HepG2 (cell line): ENCODE measurements around the gene GLE1. TPM values are rescaled to one million over a fixed set of nuclear protein-coding genes. Genes with fewer than 3 reads are reported as not detected.

Experiments used
- ATF1 ChIP-seq: IDR thresholded peaks from 2 replicates; pipeline ENCODE4 v1.6.1; 2016; ENCODE audit warnings: mild to moderate bottlenecking, control low read depth
- BCLAF1 ChIP-seq: fragments of 450-650 bp; IDR thresholded peaks from 2 replicates; pipeline ENCODE4 v1.6.1; 2017; ENCODE audit warnings: mild to moderate bottlenecking
- FOXP4 ChIP-seq: sonication (generic); formaldehyde crosslinking; IDR thresholded peaks from 2 replicates; pipeline ENCODE4 v1.4.0; 2020; ENCODE audit warnings: missing genetic modification reagents
- GMEB1 ChIP-seq: sonication (generic); formaldehyde crosslinking; IDR thresholded peaks from 2 replicates; pipeline ENCODE4 v1.5.1; 2020; ENCODE audit warnings: missing genetic modification reagents, mild to moderate bottlenecking, borderline replicate concordance
- HIC2 ChIP-seq: sonication (generic); formaldehyde crosslinking; IDR thresholded peaks from 2 replicates; pipeline ENCODE4 v1.9.0; 2022; ENCODE audit warnings: low read depth, missing genetic modification reagents
- KAT8 ChIP-seq: IDR thresholded peaks from 2 replicates; pipeline ENCODE4 v1.6.1; 2016; ENCODE audit warnings: missing genetic modification reagents, missing compliant biosample characterization
- MXD3 ChIP-seq: IDR thresholded peaks from 2 replicates; pipeline ENCODE4 v1.6.1; 2016; ENCODE audit warnings: mild to moderate bottlenecking, missing biosample characterization, missing genetic modification reagents
- MYPOP ChIP-seq: sonication (generic); formaldehyde crosslinking; IDR thresholded peaks from 2 replicates; pipeline ENCODE4 v1.8.1; 2023; ENCODE audit warnings: mild to moderate bottlenecking, moderate library complexity, missing genetic modification reagents
- NR2F6 ChIP-seq, 2 experiments: IDR thresholded peaks; 2 replicates each; pipeline ENCODE4 v1.6.1; 2016; ENCODE audit warnings: antibody characterized with exemption in 1 of 2, mild to moderate bottlenecking in 1 of 2
- SMAD1 ChIP-seq: sonication (generic); formaldehyde crosslinking; IDR thresholded peaks from 2 replicates; pipeline ENCODE4 v1.4.0; 2020; ENCODE audit warnings: missing genetic modification reagents, low read depth, mild to moderate bottlenecking, borderline replicate concordance
- SRY ChIP-seq: sonication (generic); formaldehyde crosslinking; IDR thresholded peaks from 2 replicates; pipeline ENCODE4 v1.8.0; 2022; ENCODE audit warnings: mild to moderate bottlenecking, missing genetic modification reagents
- SYNCRIP ChIP-seq: fragments of 200-400 bp; formaldehyde crosslinking; IDR thresholded peaks from 2 replicates; pipeline ENCODE4 v1.6.1; 2018; ENCODE audit warnings: mild to moderate bottlenecking, low read depth, low read length; ENCODE audit not compliant: insufficient read depth
- ZBTB34 ChIP-seq: sonication (generic); formaldehyde crosslinking; IDR thresholded peaks from 2 replicates; pipeline ENCODE4 v1.8.0; 2022; ENCODE audit warnings: mild to moderate bottlenecking, missing genetic modification reagents
- ZNF180 ChIP-seq: sonication (generic); formaldehyde crosslinking; IDR thresholded peaks from 2 replicates; pipeline ENCODE4 v1.4.0; 2020; ENCODE audit warnings: low read depth, missing genetic modification reagents, borderline replicate concordance
- ZNF337 ChIP-seq: sonication (generic); formaldehyde crosslinking; IDR thresholded peaks from 2 replicates; pipeline ENCODE4 v1.5.1; 2020; ENCODE audit warnings: missing genetic modification reagents, low read depth, mild to moderate bottlenecking, borderline replicate concordance
- ZSCAN9 ChIP-seq: IDR thresholded peaks from 2 replicates; pipeline ENCODE4 v1.6.1; 2016; ENCODE audit warnings: borderline replicate concordance
- polyA plus RNA-seq, 8 experiments: library from polyadenylated mRNA; depleted of rRNA in 3 of 8; stranded (reverse) in 7 of 8; unstranded in 1 of 8; fragments of >200 nt; fragmentation: Illumina TruSeq in 4 of 8; extraction: Trizol in 4 of 8; gene quantifications; 2 replicates each; pipeline versions ENCODE4 v1.2.1 to v1.2.3, GENCODE V29; 2011 to 2016; ENCODE audit warnings: low read depth in 4 of 8, missing spikeins in 1 of 8, mixed read lengths in 1 of 8; ENCODE audit not compliant: insufficient read depth in 1 of 8
- total RNA-seq, 5 experiments: library from RNA; depleted of rRNA; stranded (reverse); fragments of >200 nt; fragmentation: Illumina TruSeq; extraction: Trizol; gene quantifications; 2 replicates each; pipeline ENCODE4 v1.2.3, GENCODE V29; 2016; ENCODE audit warnings: low read depth in 1 of 5

GLE1 gene
- total and polyA plus RNA-seq, 2 of the 13 experiments (the other 11 are each of a cell fraction or from before 2014, with no cell fraction given), result 14.7 to 28.8 TPM

- TF ChIP-seq BCLAF1 (no peak), HIC2 (CRISPR knock-in tag) (no peak), KAT8 (CRISPR knock-in tag) (no peak), ZNF180 (no peak), ATF1 (CRISPR knock-in tag) (no peak), SYNCRIP (no peak), MYPOP (CRISPR knock-in tag) (no peak), ZSCAN9 (CRISPR knock-in tag) (no peak), ZNF337 (CRISPR knock-in tag) (no peak), NR2F6 (IDR thresholded peaks at IDR 0.05) (no peak), NR2F6 (CRISPR knock-in tag; IDR thresholded peaks at IDR 0.05) (no peak), SRY (CRISPR knock-in tag) (peak; percentile 22; the same call in 1 of the 2 replicates), GMEB1 (CRISPR knock-in tag) (no peak), FOXP4 (CRISPR knock-in tag) (no peak), ZBTB34 (CRISPR knock-in tag) (no peak), MXD3 (CRISPR knock-in tag) (0 out of 2 replicates have a peak, but pooled peaks have one; percentile 62), SMAD1 (CRISPR knock-in tag) (no peak)
Observed at GRCh38 chr9:128552744-128553440, 48.4 kb downstream of the GLE1 start (continued).
